DND-41 (cell line): ENCODE results near the gene RIMS3.

Experiments used
- ATAC-seq: fragments of 200-7000 bp; cut with Tn5 transposase; 3 replicates; pipeline ENCODE4 v1.9.1; 2021; ENCODE audit warnings: low read depth; ENCODE audit not compliant: insufficient read depth
- DNase-seq: peaks from one replicate; pipeline ENCODE4 v3.0.0-alpha.2; 2020
- H2AFZ ChIP-seq: 2 replicates; pipeline ENCODE4 v1.6.0; 2012; ENCODE audit warnings: low read depth, low read length
- H3K27ac ChIP-seq: 2 replicates; pipeline ENCODE4 v1.5.1; 2012; ENCODE audit warnings: low read length, inconsistent platforms
- H3K27me3 ChIP-seq: fragments of 200-600 bp; sonication (generic); 2 replicates; pipeline ENCODE4 v1.6.0; 2012; ENCODE audit warnings: low read length, mild to moderate bottlenecking, inconsistent platforms; ENCODE audit not compliant: insufficient read depth, poor library complexity
- H3K36me3 ChIP-seq: 2 replicates; pipeline ENCODE4 v1.5.1; 2012; ENCODE audit warnings: low read length, inconsistent platforms; ENCODE audit not compliant: insufficient read depth
- H3K4me1 ChIP-seq: 2 replicates; pipeline ENCODE4 v1.5.1; 2012; ENCODE audit warnings: mild to moderate bottlenecking, low read length; ENCODE audit not compliant: insufficient read depth
- H3K4me2 ChIP-seq: 2 replicates; pipeline ENCODE4 v1.6.0; 2012; ENCODE audit warnings: mild to moderate bottlenecking, moderate library complexity, low read length, inconsistent platforms; ENCODE audit not compliant: insufficient read depth
- H3K4me3 ChIP-seq, 2 experiments: fragments of 200-600 bp in 1 of 2; shearing (Covaris generic) in 1 of 2; 2 replicates each; pipeline ENCODE4 v1.5.1; 2012 to 2016; ENCODE audit warnings: inconsistent platforms in 2 of 2, low read length in 2 of 2, mild to moderate bottlenecking in 2 of 2, low read depth in 1 of 2, moderate library complexity in 1 of 2
- H3K79me2 ChIP-seq: 2 replicates; pipeline ENCODE4 v1.6.0; 2012; ENCODE audit warnings: low read length, inconsistent platforms; ENCODE audit not compliant: insufficient read depth
- H3K9ac ChIP-seq: 2 replicates; pipeline ENCODE4 v1.6.0; 2012; ENCODE audit warnings: low read depth, mild to moderate bottlenecking, inconsistent platforms, low read length, moderate library complexity
- H3K9me3 ChIP-seq: 2 replicates; pipeline ENCODE4 v1.5.1; 2012; ENCODE audit warnings: low read length, moderate library complexity, mild to moderate bottlenecking, inconsistent platforms; ENCODE audit not compliant: insufficient read depth, severe bottlenecking
- H4K20me1 ChIP-seq: 2 replicates; pipeline ENCODE4 v1.6.0; 2012; ENCODE audit warnings: low read length; ENCODE audit not compliant: insufficient read depth
- EZH2 ChIP-seq: IDR thresholded peaks from 3 replicates; pipeline ENCODE4 v1.6.1; 2012; ENCODE audit warnings: borderline replicate concordance, low read depth, mild to moderate bottlenecking, moderate library complexity, low read length, inconsistent platforms; ENCODE audit not compliant: severe bottlenecking
- TF ChIP-seq, protein P1 (sequence below): IDR thresholded peaks from 2 replicates; pipeline ENCODE4 v1.5.1; 2012; ENCODE audit warnings: borderline replicate concordance, low read length, moderate library complexity, mild to moderate bottlenecking; ENCODE audit not compliant: poor library complexity, severe bottlenecking; ENCODE audit errors: extremely low read depth

Gene RIMS3

DNA sequence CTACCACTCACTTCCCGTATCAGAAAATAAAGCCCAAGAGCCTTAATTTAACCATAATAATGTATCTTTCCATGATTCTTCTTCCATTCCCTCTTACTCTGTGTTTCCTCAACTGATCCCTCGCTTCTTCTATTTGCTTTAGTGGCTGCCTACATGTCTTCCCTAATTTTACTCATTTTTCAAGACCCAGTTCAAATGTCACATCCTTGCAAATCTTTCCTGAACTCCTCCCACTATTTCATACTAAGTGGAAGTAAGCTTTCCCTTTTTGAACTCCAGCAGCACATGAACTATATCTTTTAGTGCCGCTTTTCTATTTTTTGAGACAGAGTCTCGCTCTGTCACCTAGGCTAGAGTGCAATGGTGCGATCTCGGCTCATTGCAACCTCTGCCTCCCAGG lies 22.2 kb upstream of the RIMS3 start:
- TF ChIP-seq EZH2: no peak
- TF ChIP-seq, protein P1, sequence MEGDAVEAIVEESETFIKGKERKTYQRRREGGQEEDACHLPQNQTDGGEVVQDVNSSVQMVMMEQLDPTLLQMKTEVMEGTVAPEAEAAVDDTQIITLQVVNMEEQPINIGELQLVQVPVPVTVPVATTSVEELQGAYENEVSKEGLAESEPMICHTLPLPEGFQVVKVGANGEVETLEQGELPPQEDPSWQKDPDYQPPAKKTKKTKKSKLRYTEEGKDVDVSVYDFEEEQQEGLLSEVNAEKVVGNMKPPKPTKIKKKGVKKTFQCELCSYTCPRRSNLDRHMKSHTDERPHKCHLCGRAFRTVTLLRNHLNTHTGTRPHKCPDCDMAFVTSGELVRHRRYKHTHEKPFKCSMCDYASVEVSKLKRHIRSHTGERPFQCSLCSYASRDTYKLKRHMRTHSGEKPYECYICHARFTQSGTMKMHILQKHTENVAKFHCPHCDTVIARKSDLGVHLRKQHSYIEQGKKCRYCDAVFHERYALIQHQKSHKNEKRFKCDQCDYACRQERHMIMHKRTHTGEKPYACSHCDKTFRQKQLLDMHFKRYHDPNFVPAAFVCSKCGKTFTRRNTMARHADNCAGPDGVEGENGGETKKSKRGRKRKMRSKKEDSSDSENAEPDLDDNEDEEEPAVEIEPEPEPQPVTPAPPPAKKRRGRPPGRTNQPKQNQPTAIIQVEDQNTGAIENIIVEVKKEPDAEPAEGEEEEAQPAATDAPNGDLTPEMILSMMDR: no peak
- no peak overlapping the region for H3K9ac ChIP-seq
- ATAC-seq (no peak), DNase-seq (no peak)
- H4K20me1 ChIP-seq: peaks cover 9% of the 10 kb centered on the region; the same call in 1 of the 2 replicates
- H3K27ac ChIP-seq: no peak overlapping the region
- H3K4me1 ChIP-seq: peaks cover 19% of the 10 kb centered on the region
- no peak overlapping the region for H3K4me2 ChIP-seq
- H3K9me3 ChIP-seq: no peaks in the 10 kb centered on the region
- no peak overlapping the region for H3K4me3 ChIP-seq
- H3K36me3 ChIP-seq: peaks cover 13% of the 10 kb centered on the region
- H2AFZ ChIP-seq: no peak overlapping the region
- peaks cover 33% of the 10 kb centered on the region for H3K79me2 ChIP-seq
- H3K27me3 ChIP-seq: no peaks in the 10 kb centered on the region

DNA sequence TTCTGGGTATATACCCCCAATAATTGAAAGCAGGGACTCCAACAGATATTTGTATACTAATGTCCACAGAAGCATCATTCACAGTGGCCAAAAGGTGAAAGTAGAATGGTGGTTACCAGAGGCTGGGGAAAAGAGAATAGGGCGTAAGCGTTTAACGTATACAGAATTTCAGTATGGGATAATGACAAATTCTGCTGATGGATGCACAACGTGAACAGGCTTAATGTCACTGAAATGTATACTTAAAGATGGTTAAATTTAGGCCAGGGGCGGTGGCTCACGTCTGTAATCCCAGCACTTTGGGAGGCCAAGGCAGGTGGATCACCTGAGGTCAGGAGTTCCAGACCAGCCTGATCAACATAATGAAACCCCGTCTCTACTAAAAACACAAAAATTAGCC lies 21.6 kb upstream of the RIMS3 start:
- no peak for DNase-seq
- H3K27me3 ChIP-seq: no peaks in the 10 kb centered on the region
- peaks cover 13% of the 10 kb centered on the region; the same call in 1 of the 2 replicates for H3K36me3 ChIP-seq
- ATAC-seq: no peak
- TF ChIP-seq, protein P1: no peak
- no peak for TF ChIP-seq EZH2
- H3K9me3 ChIP-seq: no peaks in the 10 kb centered on the region
- no peak overlapping the region for H3K4me2 ChIP-seq
- H4K20me1 ChIP-seq: peaks cover 9% of the 10 kb centered on the region; the same call in 1 of the 2 replicates
- peaks cover 15% of the 10 kb centered on the region for H3K4me1 ChIP-seq
- no peak overlapping the region for H3K4me3 ChIP-seq
- H3K9ac ChIP-seq: no peak overlapping the region
- no peak overlapping the region for H3K27ac ChIP-seq
- H3K79me2 ChIP-seq: peaks cover 27% of the 10 kb centered on the region
- H2AFZ ChIP-seq: no peak overlapping the region

DNA sequence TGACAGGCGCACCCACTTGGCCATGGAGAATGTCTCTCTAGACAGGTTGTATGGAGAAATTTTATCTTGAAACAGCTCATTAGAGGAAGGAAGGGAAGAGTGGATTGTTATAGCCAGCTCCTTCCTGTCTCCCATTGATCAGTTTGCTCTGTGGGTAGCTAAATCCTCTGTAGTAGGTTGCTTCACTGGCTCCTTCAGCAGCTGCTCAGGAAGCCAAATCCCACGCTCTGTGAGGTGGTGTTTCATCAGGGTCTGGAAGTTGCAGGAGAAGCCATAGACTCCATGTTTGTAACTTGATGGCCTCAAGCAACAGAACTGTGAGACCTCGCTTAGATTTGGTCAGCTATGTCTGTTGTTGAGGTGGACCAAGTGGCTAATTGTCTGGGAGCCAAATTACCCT lies 19.2 kb upstream of the RIMS3 start:
- H3K4me2 ChIP-seq: no peak overlapping the region
- no peak overlapping the region for H3K9ac ChIP-seq
- no peaks in the 10 kb centered on the region for H3K9me3 ChIP-seq
- H3K79me2 ChIP-seq: peaks cover 9% of the 10 kb centered on the region
- DNase-seq (no peak), ATAC-seq (peak; percentile 40; the same call in 1 of the 3 replicates)
- H3K27me3 ChIP-seq: no peaks in the 10 kb centered on the region
- H3K4me3 ChIP-seq: no peak overlapping the region
- no peak overlapping the region for H2AFZ ChIP-seq
- H3K27ac ChIP-seq: no peak overlapping the region
- TF ChIP-seq, protein P1: no peak
- TF ChIP-seq EZH2: no peak
- H3K4me1 ChIP-seq: no peaks in the 10 kb centered on the region
- peaks cover 9% of the 10 kb centered on the region; the same call in 1 of the 2 replicates for H4K20me1 ChIP-seq
- peaks cover 13% of the 10 kb centered on the region; the same call in 1 of the 2 replicates for H3K36me3 ChIP-seq
